A673 (cell line): Measurements from ENCODE around the gene FAM3C. TPM values are rescaled to one million over a fixed set of nuclear protein-coding genes. Genes with fewer than 3 reads are reported as not detected.

Experiments
- BruUV-seq: library from RNA; stranded (reverse); fragments of 400-500 nt; replicated peaks from 2 replicates; lab custom pipeline; 2021; lab: Mats Ljungman, UMichigan
- CTCF ChIA-PET: fragments of 300-600 bp; sonication (Branson Sonifier 250); formaldehyde crosslinking; loops from one replicate; lab custom pipeline; 2022; ENCODE audit warnings: antibody characterized with exemption; lab: Charles Lee
- POLR2A ChIA-PET: fragments of 300-600 bp; sonication (Branson Sonifier 250); formaldehyde crosslinking; loops from one replicate; lab custom pipeline; 2022; ENCODE audit warnings: antibody characterized with exemption; ENCODE audit not compliant: low non-redundant PET; lab: Charles Lee
- DNase-seq: peaks from one replicate; pipeline ENCODE4 v3.0.0-alpha.2; 2015; ENCODE audit warnings: low spot score
- H3K27ac ChIP-seq: fragments of 200-600 bp; sonication (generic); 2 replicates; pipeline ENCODE4 v1.5.1; 2016; ENCODE audit warnings: mixed run types, low read depth, mild to moderate bottlenecking, mixed read lengths, antibody characterized with exemption, low read length; ENCODE audit not compliant: poor library complexity, severe bottlenecking
- H3K27me3 ChIP-seq: fragments of 200-600 bp; sonication (generic); replicated peaks from 2 replicates; pipeline ENCODE4 v1.6.1; 2017; ENCODE audit warnings: mixed run types, low read depth, mild to moderate bottlenecking, mixed read lengths, antibody characterized with exemption, low read length; ENCODE audit not compliant: insufficient read depth, poor library complexity
- H3K36me3 ChIP-seq: fragments of 200-600 bp; sonication (generic); 2 replicates; pipeline ENCODE4 v1.6.1; 2016; ENCODE audit warnings: mixed run types, mild to moderate bottlenecking, mixed read lengths, antibody characterized with exemption, low read length; ENCODE audit not compliant: insufficient read depth, poor library complexity, severe bottlenecking
- H3K4me1 ChIP-seq: fragments of 200-600 bp; sonication (generic); 2 replicates; pipeline ENCODE4 v1.6.1; 2017; ENCODE audit warnings: mixed run types, mild to moderate bottlenecking, mixed read lengths, antibody characterized with exemption, low read length; ENCODE audit not compliant: insufficient read depth, poor library complexity, severe bottlenecking
- H3K4me3 ChIP-seq: fragments of 200-600 bp; sonication (generic); 2 replicates; pipeline ENCODE4 v1.5.1; 2016; ENCODE audit warnings: low read depth, mixed run types, mild to moderate bottlenecking, mixed read lengths, low read length; ENCODE audit not compliant: poor library complexity, severe bottlenecking
- H3K9me3 ChIP-seq: fragments of 200-600 bp; sonication (generic); 2 replicates; pipeline ENCODE4 v1.6.1; 2016; ENCODE audit warnings: mixed run types, low read depth, mild to moderate bottlenecking, mixed read lengths, antibody characterized with exemption, low read length; ENCODE audit not compliant: poor library complexity, severe bottlenecking
- CTCF ChIP-seq: fragments of 300-800, 200-600 bp; sonication (generic); conservative IDR thresholded peaks from 2 replicates; pipeline ENCODE4 v1.5.1; 2017; ENCODE audit warnings: low read depth, mild to moderate bottlenecking, antibody characterized with exemption, low read length, moderate library complexity, mixed read lengths
- EZH2 ChIP-seq: fragments of 200-600 bp; sonication (generic); IDR thresholded peaks from 2 replicates; pipeline ENCODE4 v1.6.1; 2017; ENCODE audit warnings: borderline replicate concordance, low read depth, mild to moderate bottlenecking, mixed read lengths, antibody characterized with exemption, low read length; ENCODE audit not compliant: poor library complexity, severe bottlenecking
- intact Hi-C: fragments of 100-400 bp; cut with micrococcal nuclease; formaldehyde crosslinking; loops from one replicate; pipeline ENCODE4 v1.10.0; 2022; ENCODE audit not compliant: unreplicated experiment
- total RNA-seq: library from RNA; stranded (reverse); gene quantifications from 2 replicates; pipeline ENCODE4 v1.2.3, GENCODE V29; 2021

FAM3C gene
- total RNA-seq, 1 experiment from 2014 or later, result 33.0 TPM

- no peak overlapping the region for H3K27ac ChIP-seq
- no peaks in the 10 kb centered on the region for H3K9me3 ChIP-seq
- ChIA-PET CTCF (no interaction called here), POLR2A (interaction anchor here (0.5 to 0.6 kb wide), 2 partner anchors 51 to 976 kb away, joined by 3 read pairs; no protein-coding TSS in a partner anchor)
- no peak overlapping the region for H3K4me3 ChIP-seq
- no peak for DNase-seq
- BruUV-seq, result no TSS peak
- intact Hi-C loops, result no loop called here
- no peaks in the 10 kb centered on the region for H3K27me3 ChIP-seq
- H3K36me3 ChIP-seq, result no peaks in the 10 kb centered on the region
- peaks cover under 1% of the 10 kb centered on the region for H3K4me1 ChIP-seq
- TF ChIP-seq EZH2, result no peak
- no peak for TF ChIP-seq CTCF
These were observed 10.8 kb upstream of the FAM3C start for GRCh38 chr7:121406944-121407343.

- H3K27ac ChIP-seq, result no peak overlapping the region
- no peaks in the 10 kb centered on the region for H3K9me3 ChIP-seq
- BruUV-seq, result no TSS peak
- no peaks in the 10 kb centered on the region for H3K27me3 ChIP-seq
- H3K4me3 ChIP-seq, result no peak overlapping the region
- no peak for TF ChIP-seq CTCF
- no peak for TF ChIP-seq EZH2
- POLR2A ChIA-PET, result interaction anchor here (0.5 to 0.6 kb wide), 2 partner anchors 52 to 975 kb away, joined by 3 read pairs; no protein-coding TSS in a partner anchor
- intact Hi-C loops, result no loop called here
- no peaks in the 10 kb centered on the region for H3K4me1 ChIP-seq
- CTCF ChIA-PET, result interaction anchor here (0.6 kb wide), 1 partner anchor 9 kb away, joined by 3 read pairs; no protein-coding TSS in a partner anchor
- no peak for DNase-seq
- H3K36me3 ChIP-seq, result no peaks in the 10 kb centered on the region
These were observed 10.4 kb upstream of the FAM3C start for GRCh38 chr7:121406461-121406860.

DNA sequence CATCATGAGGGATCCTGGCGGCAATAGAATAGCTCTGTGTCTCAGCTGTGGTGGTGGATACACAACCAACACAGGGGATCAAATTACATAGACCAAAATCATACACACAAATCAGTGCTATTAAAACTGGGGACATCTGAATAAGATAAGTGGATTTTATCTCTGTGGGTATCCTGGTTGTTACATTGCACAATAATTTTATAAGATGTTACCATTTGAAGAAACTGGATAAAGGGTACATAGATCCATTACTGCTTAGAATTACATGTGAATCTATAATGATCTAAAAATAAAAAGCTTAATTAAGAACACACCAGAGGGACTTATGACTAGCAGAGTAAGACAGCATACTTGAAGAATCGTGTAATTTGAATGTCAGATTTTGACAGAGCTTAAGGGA is 8.2 kb upstream of the FAM3C start:
- no peaks in the 10 kb centered on the region for H3K4me1 ChIP-seq
- intact Hi-C loops, result no loop called here
- no peak overlapping the region for H3K27ac ChIP-seq
- POLR2A ChIA-PET, result no interaction called here
- H3K9me3 ChIP-seq, result no peaks in the 10 kb centered on the region
- TF ChIP-seq EZH2 (no peak), CTCF (no peak)
- DNase-seq, result peak; percentile 21
- H3K36me3 ChIP-seq, result no peaks in the 10 kb centered on the region
- no peaks in the 10 kb centered on the region for H3K27me3 ChIP-seq
- BruUV-seq, result no TSS peak
- no peak overlapping the region for H3K4me3 ChIP-seq
- CTCF ChIA-PET, result interaction anchor here (0.9 kb wide), 1 partner anchor 8 kb away, joined by 3 read pairs; the partner anchor contains the start of gene FAM3C
